Stimulated activated CD8-positive, alpha-beta memory T cell treated with anti-CD3 and anti-CD28 coated beads, Interleukin-15, amount 100 ng/mL, for 24 hours (primary cell): ENCODE results near the gene SMCR8.
A peak's percentile ranks its signal among the peaks of the same experiment; 100 is the strongest.
"Not testable (repeated sequence)": the region's sequence is repeated elsewhere in the genome, so short reads cannot be mapped to it uniquely, and the experiment has no call there.

Experiments used
- DNase-seq: peaks from one replicate; pipeline ENCODE4 v3.0.0-alpha.2; 2020; ENCODE audit warnings: low read depth

Gene SMCR8, protein sequence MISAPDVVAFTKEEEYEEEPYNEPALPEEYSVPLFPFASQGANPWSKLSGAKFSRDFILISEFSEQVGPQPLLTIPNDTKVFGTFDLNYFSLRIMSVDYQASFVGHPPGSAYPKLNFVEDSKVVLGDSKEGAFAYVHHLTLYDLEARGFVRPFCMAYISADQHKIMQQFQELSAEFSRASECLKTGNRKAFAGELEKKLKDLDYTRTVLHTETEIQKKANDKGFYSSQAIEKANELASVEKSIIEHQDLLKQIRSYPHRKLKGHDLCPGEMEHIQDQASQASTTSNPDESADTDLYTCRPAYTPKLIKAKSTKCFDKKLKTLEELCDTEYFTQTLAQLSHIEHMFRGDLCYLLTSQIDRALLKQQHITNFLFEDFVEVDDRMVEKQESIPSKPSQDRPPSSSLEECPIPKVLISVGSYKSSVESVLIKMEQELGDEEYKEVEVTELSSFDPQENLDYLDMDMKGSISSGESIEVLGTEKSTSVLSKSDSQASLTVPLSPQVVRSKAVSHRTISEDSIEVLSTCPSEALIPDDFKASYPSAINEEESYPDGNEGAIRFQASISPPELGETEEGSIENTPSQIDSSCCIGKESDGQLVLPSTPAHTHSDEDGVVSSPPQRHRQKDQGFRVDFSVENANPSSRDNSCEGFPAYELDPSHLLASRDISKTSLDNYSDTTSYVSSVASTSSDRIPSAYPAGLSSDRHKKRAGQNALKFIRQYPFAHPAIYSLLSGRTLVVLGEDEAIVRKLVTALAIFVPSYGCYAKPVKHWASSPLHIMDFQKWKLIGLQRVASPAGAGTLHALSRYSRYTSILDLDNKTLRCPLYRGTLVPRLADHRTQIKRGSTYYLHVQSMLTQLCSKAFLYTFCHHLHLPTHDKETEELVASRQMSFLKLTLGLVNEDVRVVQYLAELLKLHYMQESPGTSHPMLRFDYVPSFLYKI

DNA sequence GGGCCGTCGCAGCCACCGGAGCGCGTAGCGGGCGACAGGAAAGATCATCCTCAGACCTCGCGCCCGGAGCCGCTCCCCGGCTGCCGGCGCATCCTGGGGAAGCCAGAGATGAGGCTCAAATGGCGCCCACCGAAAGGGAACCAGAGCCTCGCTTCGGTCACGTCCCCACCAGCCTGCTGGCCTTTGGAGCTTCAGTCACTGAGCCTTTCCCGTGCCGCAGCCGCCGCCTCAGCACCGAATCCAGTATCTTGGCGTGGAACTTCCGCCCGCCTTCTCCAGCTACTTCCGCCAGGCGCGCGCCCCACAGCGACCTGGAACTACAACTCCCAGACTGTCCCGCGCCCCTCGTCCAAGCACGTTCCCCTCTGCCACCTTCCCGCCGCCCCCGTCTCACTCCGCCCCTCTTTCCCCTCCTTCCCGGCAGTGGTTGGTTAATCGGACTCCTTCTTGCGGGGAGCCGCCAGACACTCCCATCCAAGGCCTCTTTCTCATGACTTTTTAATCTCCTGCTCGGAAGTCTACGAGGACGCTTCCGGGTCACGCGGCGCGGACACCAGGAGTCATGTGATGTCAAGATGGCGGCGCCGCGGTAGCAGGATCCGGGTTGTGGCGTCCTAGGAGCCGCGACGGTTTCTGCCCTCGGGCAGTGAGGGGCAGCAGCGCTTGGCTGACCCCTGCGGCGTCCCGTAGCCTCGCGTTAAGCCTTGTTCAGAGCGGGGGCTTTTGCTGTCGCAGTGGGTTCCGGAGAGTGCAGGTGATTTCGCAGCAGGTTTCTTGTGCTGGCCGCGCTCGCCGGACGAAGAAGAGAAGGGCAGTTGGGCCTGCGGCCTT is at the start of gene SMCR8, which contains the start of gene TOP3A:
Gene SMCR8 (plus strand): TSS at position 563 of the 831 bp plus-strand sequence. CDS start 497 bp downstream, outside the sequence.
Gene TOP3A (minus strand): TSS at position 264 of the 831 bp plus-strand sequence. CDS start 216 bp downstream, at position 48.
- DNase-seq = peak; percentile 93

DNA sequence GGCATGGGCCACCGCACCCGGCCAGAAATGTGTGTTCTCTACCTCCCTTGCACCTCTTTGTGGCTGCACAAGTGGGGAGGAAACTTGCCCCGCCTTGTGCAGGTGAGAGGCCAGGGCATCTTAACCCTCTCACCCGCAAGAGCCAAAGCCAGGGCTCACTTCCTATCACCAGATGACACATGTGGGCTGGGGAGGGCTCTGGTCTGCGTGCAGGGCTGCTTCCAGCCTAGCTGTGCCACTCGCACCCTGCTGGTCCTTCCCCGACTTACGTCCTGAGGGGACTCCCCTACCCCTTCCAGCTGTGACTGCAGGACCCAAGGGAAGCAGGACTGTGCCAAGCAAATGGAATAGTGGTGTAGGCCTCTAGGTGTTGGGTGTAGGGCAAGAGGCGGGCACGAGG is 47.7 kb upstream of the SMCR8 start:
- DNase-seq = no peak

DNA sequence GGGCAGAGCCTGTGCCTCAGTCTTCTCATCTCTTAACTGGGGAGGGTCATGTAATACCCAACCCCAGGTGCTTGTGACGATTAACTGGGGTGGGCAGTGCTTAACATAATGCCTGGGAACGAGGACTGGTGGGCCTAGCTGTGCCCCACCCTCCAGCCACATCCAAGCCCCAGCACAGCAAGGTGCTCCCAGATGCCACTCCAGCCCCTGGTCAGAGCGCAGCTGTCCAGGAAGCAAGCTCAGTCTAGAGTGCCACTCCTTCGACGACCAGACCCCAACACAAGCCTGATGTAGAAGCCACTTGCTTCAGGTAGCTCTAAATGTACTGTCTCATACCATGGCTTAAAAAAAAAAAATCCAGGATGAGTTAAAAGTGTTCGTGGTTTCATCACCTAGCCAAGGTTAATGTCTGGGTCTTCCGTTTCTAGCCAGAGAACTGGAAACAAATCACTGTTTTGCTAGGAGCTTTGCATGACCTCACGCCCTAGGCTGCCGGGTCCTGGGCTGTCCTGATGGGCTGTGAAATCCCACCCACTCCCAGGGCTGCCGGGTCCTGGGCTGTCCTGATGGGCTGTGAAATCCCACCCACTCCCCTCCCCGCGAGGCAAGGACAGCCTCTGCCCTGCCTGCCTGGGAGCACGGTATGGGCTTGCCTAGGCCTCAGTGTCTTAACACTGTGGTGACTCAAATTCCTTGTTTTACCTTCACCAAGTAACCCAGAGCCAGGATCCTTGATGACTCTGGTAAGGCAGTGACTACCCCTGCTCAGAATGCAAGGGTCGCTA is 47.0 kb upstream of the SMCR8 start:
- DNase-seq = no peak

DNA sequence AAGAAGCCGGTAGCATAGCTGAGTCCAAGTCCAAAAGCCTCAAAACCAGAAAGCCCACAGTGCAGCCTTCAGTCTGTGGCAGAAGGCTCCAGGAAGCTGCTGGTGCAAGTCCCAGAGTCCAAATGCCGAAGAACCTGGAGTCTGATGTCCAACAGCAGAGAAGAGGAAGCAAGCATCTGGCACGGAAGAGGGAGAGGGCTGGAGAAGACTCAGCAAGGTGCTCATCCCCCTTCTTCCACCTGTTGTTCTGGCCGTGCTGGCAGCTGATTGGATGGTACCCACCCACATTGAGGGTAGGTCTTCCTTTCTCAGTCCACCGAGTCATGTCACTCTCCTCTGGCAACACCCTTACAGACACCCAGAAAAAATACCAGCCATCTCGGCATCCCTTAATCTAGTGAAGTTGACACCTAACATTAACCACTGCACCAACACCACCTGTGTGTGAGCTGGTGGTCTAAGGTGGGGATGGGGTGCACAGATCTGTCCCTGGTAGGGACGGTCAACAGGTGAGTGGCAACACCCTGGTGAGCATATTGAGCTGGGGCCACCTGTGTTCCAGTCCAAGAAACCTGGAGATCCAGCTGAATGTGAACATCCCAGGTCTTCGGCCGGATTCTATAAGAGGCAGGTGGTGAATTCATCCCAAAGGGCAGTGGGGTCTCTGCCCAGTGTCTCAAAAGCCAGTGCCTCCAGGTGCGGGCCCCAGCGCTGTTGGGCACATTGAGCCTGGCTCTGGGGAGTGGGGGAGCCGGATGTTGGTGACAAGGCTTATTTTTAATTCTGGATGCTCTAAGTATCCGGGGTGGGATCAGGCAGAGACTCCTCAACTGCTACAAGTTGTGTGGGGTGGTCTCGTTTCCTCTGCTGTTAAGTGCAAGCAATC is 44.8 kb upstream of the SMCR8 start:
- DNase-seq = no peak

DNA sequence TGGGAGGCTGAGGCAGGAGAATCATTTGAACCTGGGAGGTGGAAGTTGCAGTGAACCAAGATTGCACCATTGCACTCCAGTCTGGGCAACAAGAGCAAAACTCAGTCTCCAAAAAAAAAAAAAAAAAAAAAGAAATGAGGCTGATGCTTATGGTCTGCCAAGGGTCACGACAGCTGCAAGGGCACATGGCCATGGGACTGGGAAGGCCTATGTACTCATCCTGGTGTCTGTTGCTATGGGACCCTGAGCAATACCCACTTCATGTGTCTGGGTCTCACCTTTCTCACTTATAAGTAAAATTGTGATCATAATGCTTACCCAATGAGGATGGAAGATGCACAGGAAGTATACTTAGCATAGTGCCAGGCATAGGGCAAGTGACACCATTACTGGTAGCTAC is 38.0 kb upstream of the SMCR8 start:
- DNase-seq = no peak

DNA sequence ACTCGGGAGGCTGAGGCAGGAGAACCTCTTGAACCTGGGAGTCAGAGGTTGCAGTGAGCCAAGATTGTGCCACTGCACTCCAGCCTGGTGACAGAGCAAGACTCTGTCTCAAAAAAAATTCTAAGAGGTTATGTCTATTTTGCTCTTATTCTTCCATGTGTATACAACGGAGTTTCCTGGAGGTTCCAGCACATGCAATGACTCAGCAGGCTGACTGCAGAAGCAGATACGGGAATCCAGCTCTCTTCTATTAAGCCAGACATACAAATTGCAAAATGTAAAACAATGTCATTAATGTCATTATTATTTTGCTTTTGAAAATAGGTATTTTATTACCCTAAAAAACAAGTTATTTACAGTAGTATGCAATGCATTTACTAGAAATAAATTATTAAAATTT is 36.2 kb upstream of the SMCR8 start:
- no peak for DNase-seq

DNA sequence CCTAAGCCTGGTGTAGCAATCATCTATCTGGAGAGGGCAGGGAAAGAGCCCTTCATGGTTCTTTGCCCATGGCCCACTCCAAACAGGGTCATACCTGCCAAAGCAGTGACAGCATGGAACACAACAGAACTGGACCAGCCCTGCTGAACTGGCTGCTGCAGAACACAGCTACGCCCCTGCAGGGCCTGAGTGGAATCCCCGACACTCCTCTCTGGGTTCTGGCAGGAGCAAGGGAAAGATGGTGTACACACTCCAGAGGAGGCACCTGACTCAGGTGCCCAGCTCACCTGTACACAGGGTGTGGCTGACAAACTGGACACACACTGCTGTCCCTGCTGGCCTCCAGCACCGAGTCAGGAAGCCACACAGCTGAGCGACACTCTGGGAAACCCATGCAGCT is 34.8 kb upstream of the SMCR8 start:
- no peak for DNase-seq

DNA sequence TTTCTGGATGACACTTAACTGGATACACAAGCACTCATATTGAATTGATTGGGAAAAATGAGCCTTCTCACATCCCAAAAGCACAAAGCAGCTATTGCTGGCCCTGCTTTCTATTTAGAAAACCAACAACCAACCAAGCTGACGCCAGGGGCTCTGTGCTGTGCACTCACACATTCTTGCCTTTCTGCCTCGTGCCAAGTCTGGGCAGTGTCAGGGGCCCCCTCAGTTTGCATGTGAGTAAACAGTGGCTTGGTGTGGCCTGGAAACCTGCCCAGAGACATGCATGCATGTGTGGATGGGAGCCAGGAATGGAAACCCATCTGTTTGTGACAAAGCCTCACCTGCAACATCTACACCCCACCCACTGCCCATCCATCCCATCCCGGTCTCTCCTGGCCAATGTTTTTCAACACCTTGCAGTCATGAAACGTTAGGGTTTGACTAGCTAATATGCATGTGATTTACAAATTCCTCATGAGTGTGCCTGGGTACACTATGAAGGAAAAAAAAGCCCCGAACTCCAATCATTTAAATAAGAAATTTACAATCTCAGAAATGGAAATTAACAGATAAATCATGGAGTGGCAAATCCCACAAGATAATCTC is 34.2 kb upstream of the SMCR8 start:
- DNase-seq = no peak

DNA sequence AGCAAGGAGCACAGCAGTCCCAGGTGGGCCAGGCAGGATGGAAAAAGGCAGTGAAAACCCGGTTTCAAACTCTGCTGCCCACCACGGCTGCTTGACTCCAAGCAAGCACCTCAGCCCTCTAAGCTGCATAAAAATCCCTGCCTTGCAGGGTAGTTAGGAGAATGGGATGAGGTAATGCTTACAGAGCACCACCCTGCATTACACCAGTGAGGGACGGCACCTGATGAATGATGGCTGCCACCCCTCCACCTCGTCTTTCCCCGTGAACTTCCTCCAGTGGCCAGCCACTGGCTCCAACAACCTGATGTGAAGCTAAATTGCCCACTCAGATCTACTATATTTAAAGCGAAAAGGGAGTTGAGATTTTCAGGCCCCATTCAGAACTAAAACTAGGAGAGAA is 33.3 kb upstream of the SMCR8 start:
- no peak for DNase-seq

DNA sequence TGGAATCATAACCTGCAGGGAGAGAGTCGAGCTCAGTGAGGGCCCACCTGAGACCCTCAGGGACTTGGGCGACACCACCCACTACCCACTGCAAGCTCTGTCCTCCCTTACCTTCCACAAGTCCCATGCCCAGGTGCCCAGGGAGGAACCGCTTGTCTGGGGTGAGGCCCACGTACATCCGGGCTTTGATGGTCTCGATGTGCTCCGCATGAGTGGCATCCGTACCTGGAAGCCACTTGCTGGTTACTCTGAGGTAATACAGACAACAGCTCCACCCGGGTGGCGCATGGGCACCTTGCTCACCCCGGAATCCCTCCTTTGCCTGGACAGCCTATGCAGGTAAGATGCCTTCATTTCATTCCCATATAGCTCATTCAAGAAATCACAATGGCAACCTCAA is 29.8 kb upstream of the SMCR8 start:
- no peak for DNase-seq

DNA sequence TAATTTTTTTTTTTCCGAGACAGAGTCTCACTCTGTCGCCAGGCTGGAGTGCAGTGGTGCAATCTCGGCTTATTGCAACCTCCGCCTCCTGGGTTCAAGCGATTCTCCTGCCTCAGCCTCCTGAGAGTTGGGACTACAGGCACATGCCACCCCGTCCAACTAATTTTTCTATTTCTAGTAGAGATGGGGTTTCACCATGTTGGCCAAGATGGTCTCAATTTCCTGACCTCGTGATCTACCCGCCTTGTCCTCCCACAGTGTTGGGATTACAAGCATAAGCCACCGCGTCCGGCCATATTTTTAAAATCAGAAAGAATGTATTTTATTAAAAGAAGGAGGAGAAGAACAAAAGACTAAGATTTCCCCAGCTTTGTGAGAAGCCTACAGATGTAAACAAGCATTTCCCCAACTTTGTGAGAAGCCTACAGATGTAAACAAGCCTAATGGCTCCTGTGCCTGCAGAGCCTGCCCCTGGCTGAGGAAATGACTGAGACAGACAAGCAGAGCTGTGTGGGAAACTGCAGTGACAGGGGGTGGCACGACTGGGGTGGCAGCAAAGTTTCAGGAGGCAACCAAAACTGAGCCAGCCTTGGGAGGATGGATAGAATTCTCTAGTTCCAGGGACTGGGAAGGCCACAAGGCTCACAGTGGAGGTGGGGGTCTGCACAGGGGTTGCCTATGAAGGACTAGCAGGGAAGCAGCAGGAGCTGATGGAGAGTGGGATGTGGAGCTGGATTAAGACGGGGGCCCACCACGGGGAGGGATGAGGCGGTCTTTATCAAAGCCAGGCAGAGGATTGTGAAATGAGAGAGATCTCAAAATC is 23.2 kb upstream of the SMCR8 start:
- no peak for DNase-seq

DNA sequence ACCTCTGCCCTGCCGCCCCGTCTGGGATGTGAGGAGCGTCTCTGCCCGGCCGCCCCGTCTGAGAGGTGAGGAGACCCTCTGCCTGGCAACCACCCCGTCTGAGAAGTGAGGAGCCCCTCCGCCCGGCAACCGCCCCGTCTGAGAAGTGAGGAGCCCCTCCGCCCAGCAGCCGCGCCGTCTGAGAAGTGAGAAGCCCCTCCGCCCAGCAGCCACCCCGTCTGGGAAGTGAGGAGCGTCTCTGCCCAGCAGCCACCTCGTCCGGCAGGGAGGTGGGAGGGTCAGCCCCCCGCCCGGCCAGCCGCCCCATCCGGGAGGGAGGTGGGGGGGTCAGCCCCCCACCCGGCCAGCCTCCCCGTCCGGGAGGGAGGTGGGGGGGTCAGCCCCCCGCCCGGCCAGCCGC is 17.0 kb upstream of the SMCR8 start:
- DNase-seq = not testable (repeated sequence)

DNA sequence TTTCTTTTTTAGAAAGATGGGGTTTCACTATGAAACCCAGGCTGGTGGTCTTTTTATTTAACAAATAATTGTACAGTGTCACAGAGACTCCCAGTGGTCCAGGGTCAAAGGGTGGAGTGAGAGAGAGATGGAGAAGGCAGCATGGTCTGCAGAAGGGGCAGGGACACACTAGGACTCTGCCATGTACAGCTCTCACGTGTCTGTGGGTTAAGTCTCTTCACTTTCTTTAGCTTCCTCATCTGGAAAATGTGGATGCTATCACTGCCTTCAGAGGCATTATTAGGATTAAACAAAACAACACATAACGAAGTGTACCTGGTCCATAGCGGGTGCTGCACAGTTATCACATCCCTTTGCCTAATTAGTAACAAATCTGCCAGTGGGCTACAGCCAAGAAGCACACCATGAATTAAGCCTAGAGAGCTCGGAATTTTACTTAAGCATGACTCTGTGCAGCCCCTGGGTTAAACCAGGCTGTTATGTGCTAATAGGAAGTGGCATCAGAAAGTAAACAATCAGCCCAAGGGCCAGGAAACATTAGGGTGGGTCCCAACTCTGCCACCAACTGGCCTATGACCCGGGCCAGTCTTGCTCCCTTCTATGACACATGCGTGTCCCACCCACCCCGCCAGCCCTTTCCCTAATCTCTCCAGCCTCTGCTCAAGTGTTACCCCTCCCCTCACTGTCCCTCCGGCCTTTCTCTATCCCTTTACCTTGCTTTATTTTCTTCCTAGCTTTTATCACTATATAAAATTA is 14.2 kb upstream of the SMCR8 start:
- no peak for DNase-seq

DNA sequence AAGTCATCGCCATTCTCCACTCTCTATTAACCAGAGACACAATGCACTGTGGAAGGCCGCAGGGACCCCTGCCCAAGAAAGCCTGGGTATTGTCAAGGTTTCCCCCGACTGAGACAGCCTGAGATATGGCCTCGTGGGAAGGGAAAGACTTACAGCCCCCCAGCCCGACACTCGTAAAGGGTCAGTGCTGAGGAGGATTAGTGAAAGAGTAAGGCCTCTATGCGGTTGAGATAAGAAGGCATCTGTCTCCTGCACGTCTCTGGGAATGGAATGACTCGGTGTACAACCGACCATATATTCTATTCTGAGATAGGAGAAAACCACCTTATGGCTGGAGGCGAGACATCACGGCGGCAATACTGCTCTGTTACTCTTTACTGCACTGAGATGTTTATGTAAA is 11.9 kb upstream of the SMCR8 start:
- DNase-seq = not testable (repeated sequence)

DNA sequence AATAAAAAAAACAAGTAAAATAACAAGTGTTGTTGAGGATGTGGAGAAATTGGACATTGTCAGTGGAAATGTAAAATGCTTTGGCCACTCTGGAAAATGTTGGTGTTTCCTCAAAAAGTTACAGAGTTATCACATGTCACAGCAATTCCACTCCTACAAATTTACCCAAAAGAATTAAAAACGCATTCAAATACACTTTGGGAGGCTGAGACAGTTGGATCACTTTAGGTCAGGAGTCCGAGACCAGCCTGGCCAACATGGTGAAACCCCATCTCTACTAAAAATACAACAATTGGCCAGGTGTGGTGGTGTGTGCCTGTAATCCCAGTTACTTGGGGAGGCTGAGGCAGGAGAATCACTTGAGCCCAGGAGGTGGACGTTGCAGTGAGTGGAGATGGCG is 5.9 kb upstream of the SMCR8 start:
- DNase-seq = no peak

DNA sequence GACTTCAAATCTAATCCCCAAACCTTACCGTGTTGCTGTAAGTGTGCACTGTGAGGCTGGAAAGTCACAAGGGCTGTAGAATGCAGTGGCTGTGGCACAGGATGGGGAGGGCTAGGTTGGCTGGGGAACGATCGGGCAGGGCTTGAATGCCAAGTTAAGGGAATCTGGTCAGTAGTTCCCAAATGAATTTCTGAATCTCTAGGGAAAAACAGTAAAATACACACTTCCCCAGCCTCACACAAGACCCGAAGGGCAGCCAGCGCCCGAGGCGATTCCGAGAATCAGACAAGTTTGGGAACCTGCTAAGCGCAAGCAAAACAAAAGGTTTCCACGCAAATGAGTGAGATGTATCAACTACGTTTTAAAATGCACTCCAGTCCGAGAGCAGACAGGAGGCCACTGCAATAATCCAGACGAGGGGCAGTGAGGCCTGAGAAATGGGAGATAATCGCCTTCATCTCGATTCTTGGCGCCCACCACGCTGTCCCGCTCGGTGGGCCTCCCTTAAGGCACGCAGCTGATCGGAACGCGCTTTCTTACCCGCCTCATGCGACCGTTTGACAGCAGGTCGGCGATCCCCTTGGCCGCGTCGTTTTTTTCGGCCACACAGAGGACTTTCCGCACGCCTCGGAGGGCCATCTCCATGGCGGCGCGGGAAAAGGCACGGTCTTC is 898 bp upstream of the SMCR8 start:
- DNase-seq = peak; percentile 13

DNA sequence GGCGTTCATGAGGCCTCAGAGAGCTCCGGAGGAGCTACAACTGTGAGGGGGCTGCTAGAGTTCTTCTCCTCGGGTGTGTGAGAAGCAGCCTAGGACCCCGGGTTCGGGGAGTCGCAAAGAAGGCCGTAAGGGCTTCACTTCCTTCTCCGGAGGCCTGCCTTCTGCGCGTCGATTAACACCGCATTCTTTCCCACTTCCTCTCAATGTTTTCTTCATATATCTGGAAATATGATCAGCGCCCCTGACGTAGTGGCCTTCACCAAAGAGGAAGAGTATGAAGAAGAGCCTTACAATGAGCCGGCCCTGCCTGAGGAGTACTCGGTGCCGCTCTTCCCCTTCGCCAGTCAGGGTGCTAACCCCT is 449 bp downstream of the SMCR8 start:
- DNase-seq = no peak

DNA sequence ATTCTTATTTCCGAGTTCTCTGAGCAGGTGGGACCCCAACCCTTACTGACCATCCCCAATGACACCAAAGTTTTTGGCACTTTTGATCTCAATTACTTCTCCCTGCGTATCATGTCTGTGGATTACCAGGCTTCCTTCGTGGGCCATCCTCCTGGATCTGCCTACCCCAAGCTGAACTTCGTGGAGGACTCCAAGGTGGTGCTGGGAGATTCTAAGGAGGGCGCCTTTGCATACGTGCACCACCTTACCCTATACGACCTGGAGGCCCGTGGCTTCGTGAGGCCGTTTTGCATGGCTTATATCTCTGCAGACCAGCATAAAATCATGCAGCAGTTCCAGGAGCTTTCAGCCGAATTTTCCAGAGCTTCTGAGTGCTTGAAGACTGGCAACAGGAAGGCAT is 868 bp downstream of the SMCR8 start:
- no peak for DNase-seq
